Chondrocyte (in vitro differentiated cells): ENCODE data around the gene ZNRF1. TPM values are rescaled to one million over a fixed set of nuclear protein-coding genes. Genes with fewer than 3 reads are reported as not detected.

Source experiments
- DNase-seq: peaks from one replicate; pipeline ENCODE4 v3.0.0; 2021; ENCODE audit warnings: mixed read lengths, low spot score
- H3K27ac Mint-ChIP-seq: one replicate; pipeline ENCODE4 v1.8.0; 2021; ENCODE audit warnings: mild to moderate bottlenecking, moderate library complexity, mixed read lengths; ENCODE audit not compliant: unreplicated experiment
- H3K27me3 Mint-ChIP-seq: 2 replicates; pipeline ENCODE4 v1.8.0; 2021; ENCODE audit warnings: low read depth, mixed read lengths
- H3K36me3 Mint-ChIP-seq: 2 replicates; pipeline ENCODE4 v1.8.0; 2021; ENCODE audit warnings: low read depth, mixed read lengths
- H3K4me1 Mint-ChIP-seq: 2 replicates; pipeline ENCODE4 v1.8.0; 2021; ENCODE audit warnings: low read depth, mild to moderate bottlenecking, mixed read lengths
- H3K4me3 Mint-ChIP-seq: one replicate; pipeline ENCODE4 v1.8.0; 2021; ENCODE audit warnings: mild to moderate bottlenecking, moderate library complexity, mixed read lengths; ENCODE audit not compliant: unreplicated experiment
- H3K9me3 Mint-ChIP-seq: 2 replicates; pipeline ENCODE4 v1.8.0; 2021; ENCODE audit warnings: low read depth, mixed read lengths
- total RNA-seq: library from RNA; stranded (reverse); gene quantifications from 3 replicates; pipeline ENCODE4 v1.2.1, GENCODE V29; 2021
- TF ChIP-seq, protein P1 (sequence below): fragments of 200-600 bp; sonication (generic); IDR thresholded peaks from 2 replicates; pipeline ENCODE4 v1.5.0; 2021; ENCODE audit warnings: antibody characterized with exemption, mild to moderate bottlenecking, moderate library complexity

The ZNRF1 gene
- total RNA-seq, 1 donor from 2014 or later = 22.7 TPM

DNA sequence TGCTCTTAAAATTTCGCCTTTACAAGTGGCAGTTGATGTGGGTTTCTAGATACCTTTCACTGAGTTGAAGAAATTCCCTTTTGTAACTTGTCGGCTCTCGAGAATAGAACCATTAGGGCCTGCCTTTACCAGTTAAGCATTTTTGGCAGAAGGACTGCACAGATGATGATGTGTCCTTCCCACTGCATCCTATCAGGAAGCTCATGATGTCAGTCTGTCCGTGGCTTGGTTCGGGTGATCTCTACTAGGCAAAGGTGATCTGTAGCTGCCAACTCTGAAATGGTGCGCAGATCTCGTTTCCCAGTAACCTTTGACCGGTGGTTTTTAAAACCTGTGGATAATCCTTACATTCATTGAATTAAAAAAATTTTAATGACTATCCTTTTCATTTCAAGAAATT lies 49.7 kb downstream of the ZNRF1 start:
- Mint-ChIP-seq H3K9me3 (no peaks in the 10 kb centered on the region), H3K36me3 (no peaks in the 10 kb centered on the region), H3K4me3 (no peak overlapping the region), H3K27ac (no peak overlapping the region), H3K27me3 (no peaks in the 10 kb centered on the region), H3K4me1 (peaks cover 11% of the 10 kb centered on the region)
- TF ChIP-seq, protein P1, sequence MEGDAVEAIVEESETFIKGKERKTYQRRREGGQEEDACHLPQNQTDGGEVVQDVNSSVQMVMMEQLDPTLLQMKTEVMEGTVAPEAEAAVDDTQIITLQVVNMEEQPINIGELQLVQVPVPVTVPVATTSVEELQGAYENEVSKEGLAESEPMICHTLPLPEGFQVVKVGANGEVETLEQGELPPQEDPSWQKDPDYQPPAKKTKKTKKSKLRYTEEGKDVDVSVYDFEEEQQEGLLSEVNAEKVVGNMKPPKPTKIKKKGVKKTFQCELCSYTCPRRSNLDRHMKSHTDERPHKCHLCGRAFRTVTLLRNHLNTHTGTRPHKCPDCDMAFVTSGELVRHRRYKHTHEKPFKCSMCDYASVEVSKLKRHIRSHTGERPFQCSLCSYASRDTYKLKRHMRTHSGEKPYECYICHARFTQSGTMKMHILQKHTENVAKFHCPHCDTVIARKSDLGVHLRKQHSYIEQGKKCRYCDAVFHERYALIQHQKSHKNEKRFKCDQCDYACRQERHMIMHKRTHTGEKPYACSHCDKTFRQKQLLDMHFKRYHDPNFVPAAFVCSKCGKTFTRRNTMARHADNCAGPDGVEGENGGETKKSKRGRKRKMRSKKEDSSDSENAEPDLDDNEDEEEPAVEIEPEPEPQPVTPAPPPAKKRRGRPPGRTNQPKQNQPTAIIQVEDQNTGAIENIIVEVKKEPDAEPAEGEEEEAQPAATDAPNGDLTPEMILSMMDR = no peak
- no peak for DNase-seq

DNA sequence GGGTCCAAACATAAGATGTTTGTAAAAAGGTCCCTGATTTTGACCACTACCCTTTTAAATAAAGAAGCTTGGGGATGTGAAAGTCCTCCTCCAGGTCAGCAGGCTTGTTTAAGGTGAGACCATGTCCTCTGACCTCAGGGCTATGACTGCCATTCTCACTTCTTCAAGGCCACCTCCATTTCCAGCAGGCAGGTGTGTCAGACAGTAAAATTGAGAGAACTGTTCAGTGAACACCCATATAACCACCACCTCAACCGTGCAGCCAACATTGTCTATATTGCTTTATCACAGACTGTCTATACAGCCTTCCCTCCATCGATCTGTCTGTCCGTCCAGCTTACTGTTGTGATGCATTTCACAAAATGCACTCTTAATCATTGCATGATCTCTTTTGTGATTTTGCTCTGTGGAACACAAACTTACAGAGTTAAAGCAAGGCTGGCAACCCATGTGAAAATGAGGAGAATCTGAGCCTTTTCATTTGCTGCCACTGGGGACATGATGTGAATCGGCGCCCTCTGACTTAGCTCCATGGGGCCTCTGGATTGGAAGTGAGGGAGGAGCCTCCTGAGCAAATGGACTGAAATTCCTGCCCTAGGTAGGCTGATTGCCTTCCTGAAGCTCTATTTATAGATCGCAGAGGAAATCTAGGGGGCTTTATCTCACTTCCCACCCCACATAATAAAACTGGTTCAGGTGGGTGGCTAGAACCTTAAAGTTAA lies 53.8 kb downstream of the ZNRF1 start:
- no peak overlapping the region for H3K27ac Mint-ChIP-seq
- no peaks in the 10 kb centered on the region for H3K36me3 Mint-ChIP-seq
- H3K4me3 Mint-ChIP-seq = no peak overlapping the region

DNA sequence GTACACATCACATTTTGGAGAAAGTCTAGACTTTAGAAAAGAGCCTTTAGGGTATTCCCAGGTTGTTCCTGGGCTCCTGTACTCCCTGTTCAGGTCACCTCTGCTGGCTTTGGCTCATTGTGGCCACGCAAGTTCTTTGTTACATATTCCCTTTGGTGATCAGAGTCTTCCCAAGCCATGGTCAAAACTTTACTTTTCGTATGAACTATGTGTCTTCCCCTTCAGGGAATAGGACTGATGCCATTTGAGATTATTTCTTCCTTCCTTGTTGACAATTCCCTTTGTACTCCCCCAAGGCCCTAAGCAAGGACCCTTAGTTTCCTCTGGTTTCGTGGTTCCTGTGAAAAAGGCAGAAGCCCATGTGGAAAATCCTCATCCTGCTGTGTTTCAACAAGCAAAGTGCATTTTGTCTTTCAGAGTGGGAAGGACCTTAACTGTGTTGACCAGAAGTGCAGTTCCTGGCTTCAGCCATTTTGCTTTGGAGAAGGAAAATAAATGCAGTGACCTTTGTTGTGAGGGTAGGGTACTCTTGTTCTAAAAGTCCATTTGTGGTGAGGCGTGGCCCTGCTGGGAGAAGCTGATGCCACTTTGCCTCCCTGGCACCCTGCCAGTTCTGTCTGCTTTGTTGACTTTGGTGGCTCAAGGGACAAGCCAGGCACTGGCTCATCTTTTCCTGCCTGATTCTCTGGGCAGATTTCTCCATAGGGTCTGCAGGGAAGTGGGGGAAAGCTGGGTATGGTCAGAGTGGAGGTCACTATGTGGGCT lies 55.1 kb downstream of the ZNRF1 start:
- Mint-ChIP-seq H3K27me3 (no peaks in the 10 kb centered on the region), H3K4me3 (no peak overlapping the region), H3K36me3 (no peaks in the 10 kb centered on the region), H3K4me1 (peaks cover 15% of the 10 kb centered on the region), H3K27ac (no peak overlapping the region), H3K9me3 (no peaks in the 10 kb centered on the region)
- TF ChIP-seq, protein P1 = no peak
- no peak for DNase-seq

More for the DNA sequence above, 53.8 kb downstream of the ZNRF1 start:
- Mint-ChIP-seq H3K9me3 (no peaks in the 10 kb centered on the region), H3K4me1 (peaks cover 11% of the 10 kb centered on the region), H3K27me3 (no peaks in the 10 kb centered on the region)
- TF ChIP-seq, protein P1 = no peak
- DNase-seq = no peak

DNA sequence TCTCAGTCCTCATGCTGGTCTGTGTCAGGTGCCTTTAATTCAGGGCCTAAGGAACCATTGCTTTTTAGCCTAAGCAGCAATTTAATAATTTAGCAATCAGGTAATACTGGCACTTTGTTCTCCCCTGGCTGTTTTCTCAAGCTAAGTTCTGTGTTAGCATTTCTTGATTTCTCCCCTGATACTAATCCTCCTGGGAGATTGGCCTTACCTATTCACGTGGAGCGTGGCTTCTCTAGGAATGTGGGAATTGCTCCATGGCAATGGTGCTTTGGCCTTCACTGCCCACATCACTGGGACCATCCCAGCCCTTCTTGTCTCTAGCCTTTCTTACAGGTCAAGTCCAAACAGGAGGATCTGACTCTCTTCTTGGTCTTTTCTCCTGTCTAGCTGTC lies 55.7 kb downstream of the ZNRF1 start:
- H3K4me3 Mint-ChIP-seq = no peak overlapping the region

DNA sequence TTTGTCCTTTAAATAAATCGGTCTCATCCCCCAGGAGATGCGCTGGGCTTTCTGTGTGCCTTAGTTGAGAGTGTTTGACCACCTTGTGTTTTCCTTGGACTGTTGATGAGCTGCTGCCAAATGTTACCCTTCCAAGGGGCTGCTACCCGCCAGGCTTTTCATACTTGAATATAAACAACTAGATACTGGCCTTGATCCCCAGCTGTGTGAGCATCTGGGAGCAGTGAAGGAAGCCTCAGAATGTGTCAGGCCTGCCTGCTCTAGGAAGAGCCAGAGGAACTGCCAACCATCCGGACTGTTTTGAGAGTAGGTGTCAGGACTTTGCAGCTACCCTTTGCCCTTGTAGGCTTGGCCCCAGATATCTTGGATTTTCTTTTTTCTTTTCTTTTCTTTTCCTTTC lies 60.0 kb downstream of the ZNRF1 start:
- H3K27ac Mint-ChIP-seq = no peak overlapping the region
- H3K27me3 Mint-ChIP-seq = no peaks in the 10 kb centered on the region
- H3K36me3 Mint-ChIP-seq = no peaks in the 10 kb centered on the region
- TF ChIP-seq, protein P1 = no peak
- no peaks in the 10 kb centered on the region for H3K9me3 Mint-ChIP-seq
- peaks cover 15% of the 10 kb centered on the region for H3K4me1 Mint-ChIP-seq
- DNase-seq = no peak
- H3K4me3 Mint-ChIP-seq = no peak overlapping the region

More for the DNA sequence above, 55.7 kb downstream of the ZNRF1 start:
- no peak for DNase-seq
- H3K36me3 Mint-ChIP-seq = no peaks in the 10 kb centered on the region
- H3K9me3 Mint-ChIP-seq = no peaks in the 10 kb centered on the region
- H3K27me3 Mint-ChIP-seq = no peaks in the 10 kb centered on the region
- TF ChIP-seq, protein P1 = no peak
- H3K4me1 Mint-ChIP-seq = peaks cover 15% of the 10 kb centered on the region
- H3K27ac Mint-ChIP-seq = no peak overlapping the region
